Effector memory CD8-positive, alpha-beta T cell (primary cell): ENCODE measurements around the gene ARHGAP10.

Source experiments
- ATAC-seq: fragments of 150-1000 bp; cut with Tn5 transposase; replicated peaks from 2 replicates; pipeline ENCODE4 v1.10.0; 2021; ENCODE audit warnings: mild to moderate bottlenecking, moderate library complexity
- DNase-seq, 3 experiments: peaks; one replicate each; pipeline ENCODE4 v3.0.0; 2021
- H3K27ac Mint-ChIP-seq, 2 donors: one replicate each; pipeline ENCODE4 v1.8.0; 2022; ENCODE audit warnings: mild to moderate bottlenecking in 2 of 2, mixed read lengths in 2 of 2, moderate library complexity in 2 of 2
- H3K27me3 Mint-ChIP-seq, 2 donors: one replicate each; pipeline ENCODE4 v1.8.0; 2022; ENCODE audit warnings: mixed read lengths in 2 of 2
- H3K36me3 Mint-ChIP-seq: one replicate; pipeline ENCODE4 v1.8.0; 2022; ENCODE audit warnings: mild to moderate bottlenecking, moderate library complexity, mixed read lengths; ENCODE audit not compliant: insufficient read depth
- H3K4me1 Mint-ChIP-seq, 2 donors: one replicate each; pipeline ENCODE4 v1.8.0; 2022; ENCODE audit warnings: low read depth in 2 of 2, mixed read lengths in 2 of 2
- H3K4me3 Mint-ChIP-seq, 2 donors: one replicate each; pipeline ENCODE4 v1.8.0; 2022; ENCODE audit warnings: mild to moderate bottlenecking in 2 of 2, mixed read lengths in 2 of 2, moderate library complexity in 2 of 2
- H3K9me3 Mint-ChIP-seq, 2 donors: one replicate each; pipeline ENCODE4 v1.8.0; 2022; ENCODE audit warnings: mixed read lengths in 2 of 2

The ARHGAP10 gene

DNA sequence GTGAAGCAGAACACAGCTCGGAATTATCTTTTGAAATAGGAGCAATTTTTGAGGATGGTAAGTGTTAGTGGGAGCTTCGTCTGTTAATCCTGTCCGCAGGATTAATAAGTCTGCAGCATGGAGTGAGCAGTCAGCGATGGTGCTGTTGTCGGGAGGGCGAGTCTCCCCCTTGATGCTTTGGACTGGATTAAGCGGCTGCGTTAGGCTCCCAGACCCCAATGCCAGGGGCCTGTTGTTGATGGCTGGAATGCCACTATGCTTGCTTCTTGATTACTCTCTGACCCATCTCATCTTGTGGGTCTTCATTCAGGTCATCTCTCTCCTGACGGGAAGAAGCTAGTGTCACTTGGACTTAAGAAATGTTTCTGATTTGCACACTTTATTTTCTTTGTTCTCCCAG, 332.6 kb downstream of the ARHGAP10 start:
- peaks cover 29% of the 10 kb centered on the region for H3K36me3 Mint-ChIP-seq
- no peak overlapping the region for H3K4me3 Mint-ChIP-seq
- DNase-seq (no peak), ATAC-seq (no peak)
- H3K27ac Mint-ChIP-seq, result peak overlapping the region; percentile 55 to 57
- peaks cover 24 to 32% of the 10 kb centered on the region in 2 donors for H3K4me1 Mint-ChIP-seq
- no peaks in the 10 kb centered on the region for H3K27me3 Mint-ChIP-seq
- H3K9me3 Mint-ChIP-seq, result no peaks in the 10 kb centered on the region

DNA sequence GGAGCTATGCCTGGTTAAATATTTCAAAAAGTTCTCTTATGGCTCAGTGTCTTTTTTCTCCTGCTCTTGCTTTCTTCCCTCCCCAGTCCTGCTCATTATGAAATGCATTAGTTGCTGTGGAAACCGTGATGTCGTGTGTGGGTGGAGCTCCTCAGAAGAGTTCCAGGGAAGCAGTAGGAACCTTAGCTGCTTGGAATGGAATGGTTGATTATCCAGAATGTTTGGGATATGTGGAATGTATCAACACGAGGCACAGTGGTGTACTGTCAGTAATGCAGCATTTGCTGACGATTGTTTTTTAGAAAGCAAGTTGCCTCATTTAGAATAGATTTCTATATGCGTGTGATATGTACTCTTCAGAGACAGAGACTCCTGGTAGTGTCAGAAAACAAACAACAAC, 333.2 kb downstream of the ARHGAP10 start:
- H3K4me3 Mint-ChIP-seq, result no peak overlapping the region
- H3K27ac Mint-ChIP-seq, result peak overlapping the region; percentile 49 to 57
- H3K4me1 Mint-ChIP-seq, result peaks cover 19 to 30% of the 10 kb centered on the region in 2 donors
- no peaks in the 10 kb centered on the region for H3K27me3 Mint-ChIP-seq
- H3K36me3 Mint-ChIP-seq, result peaks cover 25% of the 10 kb centered on the region
- DNase-seq (no peak), ATAC-seq (no peak)
- no peaks in the 10 kb centered on the region for H3K9me3 Mint-ChIP-seq

DNA sequence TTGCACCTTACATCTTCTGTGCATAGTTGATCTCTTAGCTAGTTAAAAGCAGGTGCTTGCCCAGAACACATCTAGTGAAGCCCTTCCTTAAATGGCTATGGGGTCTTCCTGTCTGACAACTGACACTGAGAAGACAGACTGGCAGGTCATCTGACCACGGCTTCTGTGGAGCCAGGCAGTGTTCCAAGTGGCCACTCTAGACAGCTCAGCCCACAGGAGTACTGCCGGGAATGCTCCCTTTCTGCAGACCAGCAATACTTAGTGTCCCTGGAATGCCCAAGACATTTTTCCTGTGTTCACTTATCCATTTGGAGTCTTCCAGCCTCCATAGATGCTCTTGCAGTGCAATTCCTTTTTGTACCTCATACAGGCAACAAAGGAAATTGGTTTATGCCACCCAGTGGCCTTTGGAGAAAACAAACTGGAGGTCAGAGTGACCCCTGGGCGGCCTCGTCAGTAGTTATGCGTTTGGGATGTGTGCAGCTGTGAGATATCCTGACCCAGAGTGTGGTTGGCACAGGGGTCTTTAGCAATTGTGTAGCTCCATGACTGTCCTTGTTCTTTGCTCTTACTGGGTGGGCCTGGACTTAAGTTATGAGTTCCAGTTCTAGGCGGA, 335.5 kb downstream of the ARHGAP10 start:
- Mint-ChIP-seq H3K9me3 (no peaks in the 10 kb centered on the region), H3K36me3 (peaks cover 22% of the 10 kb centered on the region), H3K4me3 (no peak overlapping the region), H3K27ac (peak overlapping the region in 1 of 2 donors; percentile 57), H3K4me1 (peaks cover 0 to 14% of the 10 kb centered on the region in 2 donors), H3K27me3 (no peaks in the 10 kb centered on the region)
- ATAC-seq (no peak), DNase-seq (no peak)

DNA sequence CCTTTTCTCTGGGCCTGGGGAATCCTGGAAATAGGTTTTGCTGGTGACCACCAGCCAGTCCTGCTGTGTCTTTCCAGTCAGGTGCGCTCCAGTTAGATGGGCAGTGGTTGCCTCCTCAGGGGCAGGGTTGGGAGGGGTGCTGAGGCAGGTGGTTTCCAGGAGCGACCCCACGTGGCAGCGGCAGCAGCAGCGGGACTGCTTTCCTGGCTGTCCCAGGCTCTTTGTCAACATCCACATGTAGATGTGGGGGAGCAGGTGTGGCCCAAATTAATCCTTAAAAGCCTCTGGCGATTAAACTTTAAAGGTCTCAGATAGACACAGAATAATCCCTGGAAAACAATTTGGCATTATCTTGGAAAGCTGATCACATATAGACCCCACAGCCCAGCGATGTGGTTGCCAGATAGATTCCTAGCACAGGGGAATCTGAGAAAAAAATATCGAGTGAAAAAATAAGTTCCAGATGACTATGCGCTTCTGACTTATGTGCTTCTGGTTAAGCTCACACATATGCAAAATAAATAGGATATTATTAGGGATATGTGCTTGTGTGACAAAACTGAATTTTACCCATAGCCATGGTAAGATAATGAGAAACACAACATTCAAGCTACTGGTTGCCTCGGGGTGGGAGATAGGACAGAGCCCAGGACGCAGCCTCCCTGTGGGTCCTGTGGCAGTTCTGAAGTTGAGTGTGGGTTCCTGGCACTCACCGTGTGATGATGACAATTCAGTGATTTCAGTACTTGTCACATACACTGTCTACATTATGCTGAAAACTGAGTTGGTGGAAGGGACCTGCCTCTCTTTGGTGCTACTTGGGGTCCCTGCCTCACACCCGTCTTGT, 336.4 kb downstream of the ARHGAP10 start:
- ATAC-seq, result no peak
- no peak for DNase-seq
- Mint-ChIP-seq H3K4me3 (no peak overlapping the region), H3K27me3 (no peaks in the 10 kb centered on the region), H3K36me3 (peaks cover 21% of the 10 kb centered on the region), H3K27ac (peak overlapping the region in 1 of 2 donors; percentile 57), H3K4me1 (peaks cover 0 to 12% of the 10 kb centered on the region in 2 donors), H3K9me3 (no peaks in the 10 kb centered on the region)

DNA sequence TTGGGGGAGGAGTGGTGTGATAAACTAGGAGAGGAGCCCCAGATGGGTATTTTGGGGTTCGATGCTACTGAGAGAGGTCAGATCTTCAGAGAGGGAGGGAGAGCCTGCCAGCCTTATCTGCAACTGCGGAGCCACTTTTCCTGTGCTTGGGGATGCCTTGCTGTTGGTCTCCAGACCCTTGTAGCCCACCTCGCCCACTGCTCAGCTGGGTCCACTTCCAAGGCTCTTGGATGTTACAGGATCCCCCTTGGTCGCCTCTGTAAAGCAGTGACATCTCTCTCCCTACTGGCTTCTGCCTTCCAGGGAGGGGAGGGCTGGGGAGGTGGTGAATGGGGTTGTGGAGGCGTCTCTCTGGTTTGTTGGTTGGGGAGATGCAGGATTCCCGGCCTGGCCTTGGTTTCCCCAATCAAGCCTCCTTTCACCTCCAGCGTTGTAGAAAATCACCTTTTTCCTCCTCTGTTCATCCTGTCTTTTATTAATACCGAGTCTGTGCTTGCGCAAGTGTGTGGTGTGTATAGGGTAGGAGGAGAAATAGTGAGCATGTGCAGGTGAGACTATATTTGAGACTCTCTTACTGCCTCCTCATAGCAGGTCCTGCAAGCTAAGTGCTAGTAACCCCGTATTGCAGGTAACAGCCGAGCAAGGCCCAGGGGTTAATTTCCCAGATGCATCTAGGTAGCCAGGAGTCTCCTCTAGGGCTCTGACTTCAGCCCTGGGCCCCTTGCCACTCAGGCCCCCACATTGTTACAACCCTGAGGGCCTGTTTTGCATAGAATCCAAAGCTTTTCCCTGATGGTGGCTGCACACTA, 337.4 kb downstream of the ARHGAP10 start:
- no peak overlapping the region for H3K4me3 Mint-ChIP-seq
- ATAC-seq, result no peak
- peaks cover 0 to 8% of the 10 kb centered on the region in 2 donors for H3K4me1 Mint-ChIP-seq
- no peak for DNase-seq
- H3K27me3 Mint-ChIP-seq, result no peaks in the 10 kb centered on the region
- H3K36me3 Mint-ChIP-seq, result peaks cover 16% of the 10 kb centered on the region
- H3K27ac Mint-ChIP-seq, result peak overlapping the region in 1 of 2 donors; percentile 38
- peaks cover 0 to 1% of the 10 kb centered on the region in 2 donors for H3K9me3 Mint-ChIP-seq

DNA sequence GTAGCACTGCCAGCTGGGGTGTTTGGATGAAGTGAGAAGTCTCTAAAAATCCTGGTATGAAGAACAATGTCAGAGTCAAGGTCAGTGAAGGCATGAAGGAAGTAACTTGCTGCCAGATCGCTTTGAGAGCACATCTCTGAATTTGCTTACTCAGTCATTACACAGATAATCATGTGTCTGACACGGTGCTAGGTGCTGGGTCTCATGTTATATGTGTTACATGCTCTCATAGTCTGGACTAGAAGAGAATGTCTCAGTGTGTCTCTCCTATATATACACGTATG, 337.9 kb downstream of the ARHGAP10 start:
- Mint-ChIP-seq H3K4me3 (no peak overlapping the region), H3K9me3 (peaks cover 0 to 1% of the 10 kb centered on the region in 2 donors), H3K4me1 (peaks cover 0 to 8% of the 10 kb centered on the region in 2 donors), H3K36me3 (peaks cover 14% of the 10 kb centered on the region), H3K27ac (peak overlapping the region in 1 of 2 donors; percentile 35), H3K27me3 (no peaks in the 10 kb centered on the region)
- ATAC-seq (no peak), DNase-seq (no peak)

DNA sequence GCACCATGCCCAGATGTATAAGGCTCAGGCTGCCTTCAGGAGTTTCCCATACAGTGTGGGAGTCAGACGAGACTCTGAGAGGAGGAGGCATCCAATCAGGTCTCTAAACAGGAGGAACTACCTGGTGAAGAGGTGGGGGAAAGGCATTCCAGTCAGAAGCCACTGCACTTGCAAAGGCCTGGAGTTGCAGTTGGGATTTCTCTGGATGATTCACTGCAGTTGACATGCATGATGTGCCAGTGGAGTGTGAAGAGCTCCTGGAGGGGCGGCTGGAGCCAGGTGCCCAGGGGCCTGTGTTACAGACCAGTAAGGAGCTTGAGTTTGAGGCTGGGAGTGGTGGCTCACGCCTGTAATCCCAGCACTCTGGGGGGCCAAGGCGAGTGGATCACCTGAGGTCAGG, 339.1 kb downstream of the ARHGAP10 start:
- no peak for ATAC-seq
- Mint-ChIP-seq H3K36me3 (peaks cover 18% of the 10 kb centered on the region), H3K4me1 (peaks cover 0 to 5% of the 10 kb centered on the region in 2 donors), H3K27me3 (no peaks in the 10 kb centered on the region), H3K9me3 (peaks cover 4% of the 10 kb centered on the region in 2 donors), H3K4me3 (no peak overlapping the region), H3K27ac (peak overlapping the region; percentile 53 to 65)
- no peak for DNase-seq

DNA sequence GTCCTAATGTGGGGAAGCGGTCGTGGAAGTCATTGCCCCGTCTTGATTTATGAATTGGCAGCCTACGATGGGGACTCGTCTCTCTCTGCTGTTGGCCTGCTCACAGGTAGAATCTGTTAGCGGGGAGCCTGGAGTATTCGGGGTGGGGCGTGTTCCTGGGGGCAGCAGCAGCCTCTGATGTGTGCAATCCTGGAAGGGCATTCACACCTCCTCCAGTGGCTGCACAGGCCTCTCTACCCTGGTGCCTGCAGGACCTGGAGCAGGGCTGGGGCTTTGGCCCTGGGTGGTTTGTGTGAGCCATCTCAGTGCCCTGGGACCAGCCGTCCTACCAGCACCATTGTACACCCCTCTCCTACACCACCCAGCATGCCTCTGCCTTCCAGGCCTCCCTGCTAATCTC, 340.9 kb downstream of the ARHGAP10 start:
- Mint-ChIP-seq H3K27ac (peak overlapping the region in 1 of 2 donors; percentile 49), H3K4me3 (no peak overlapping the region), H3K36me3 (peaks cover 15% of the 10 kb centered on the region), H3K9me3 (peaks cover 8 to 9% of the 10 kb centered on the region in 2 donors), H3K27me3 (no peaks in the 10 kb centered on the region), H3K4me1 (peaks cover 0 to 5% of the 10 kb centered on the region in 2 donors)
- ATAC-seq, result no peak
- DNase-seq, result no peak

DNA sequence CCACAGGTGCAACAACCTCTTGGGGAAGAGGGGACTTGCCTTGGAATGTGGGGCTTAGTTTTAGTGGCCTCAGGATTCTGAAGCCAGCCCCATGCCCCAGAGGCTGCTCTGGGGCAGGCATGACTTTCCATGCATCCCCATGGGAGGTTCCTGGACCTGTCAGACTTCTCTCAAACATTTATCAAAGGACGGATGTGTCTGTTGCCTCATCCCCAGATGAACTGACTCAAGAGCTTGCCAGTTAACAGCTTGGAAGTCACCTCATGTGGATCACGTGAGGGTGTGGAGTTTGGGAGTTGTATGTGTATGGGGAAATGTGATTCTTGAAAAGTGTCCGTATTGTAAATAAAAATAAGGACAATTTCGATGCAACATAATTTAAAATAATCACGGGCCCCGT, 341.5 kb downstream of the ARHGAP10 start:
- DNase-seq (no peak), ATAC-seq (no peak)
- Mint-ChIP-seq H3K4me1 (peaks cover 0 to 5% of the 10 kb centered on the region in 2 donors), H3K36me3 (peaks cover 15% of the 10 kb centered on the region), H3K9me3 (peaks cover 8 to 9% of the 10 kb centered on the region in 2 donors), H3K27me3 (no peaks in the 10 kb centered on the region), H3K4me3 (no peak overlapping the region), H3K27ac (peak overlapping the region in 1 of 2 donors; percentile 49)

DNA sequence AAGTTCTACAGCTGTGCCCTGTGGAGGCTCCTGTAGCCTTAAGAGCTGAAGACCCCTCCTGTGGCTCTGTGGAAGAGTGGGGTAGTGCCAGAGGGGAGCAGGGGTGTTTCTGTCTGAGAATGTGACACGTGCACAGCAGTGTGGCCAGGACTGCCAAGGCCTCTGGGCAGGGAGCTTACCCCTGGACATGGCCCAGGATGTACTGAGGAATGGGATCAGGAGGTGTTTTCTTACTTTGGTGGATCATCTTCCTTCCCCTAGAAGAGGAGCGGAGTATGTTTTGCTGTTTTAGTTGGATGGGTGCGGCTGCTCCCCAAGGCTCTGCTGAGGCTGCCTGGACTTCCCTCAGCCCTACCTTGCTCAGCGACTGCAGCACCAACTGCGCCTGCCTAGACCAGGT, 342.6 kb downstream of the ARHGAP10 start:
- Mint-ChIP-seq H3K9me3 (peaks cover 8 to 9% of the 10 kb centered on the region in 2 donors), H3K27ac (peak overlapping the region in 1 of 2 donors; percentile 53), H3K36me3 (peaks cover 16% of the 10 kb centered on the region), H3K27me3 (no peaks in the 10 kb centered on the region), H3K4me1 (peaks cover 0 to 3% of the 10 kb centered on the region in 2 donors), H3K4me3 (no peak overlapping the region)
- no peak for DNase-seq
- ATAC-seq, result no peak

DNA sequence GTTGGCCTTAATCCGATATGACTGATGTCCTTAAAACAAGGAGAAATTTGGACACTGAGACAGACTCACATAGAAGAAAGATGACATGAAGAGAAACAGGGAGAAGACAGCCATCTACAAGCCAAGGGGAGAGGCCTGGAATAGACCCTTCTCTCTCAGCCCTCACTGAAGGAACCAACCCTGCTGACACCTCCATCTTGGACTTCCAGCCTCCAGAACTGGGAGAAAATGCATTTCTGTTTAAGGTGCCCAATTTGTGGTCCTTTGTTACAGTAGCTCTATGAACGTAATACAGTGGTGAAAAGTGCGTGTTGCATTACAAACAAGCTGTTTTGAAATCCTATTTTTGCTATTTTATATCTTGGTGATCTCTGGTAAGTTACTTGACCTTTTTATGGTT, 343.6 kb downstream of the ARHGAP10 start:
- Mint-ChIP-seq H3K9me3 (peaks cover 8 to 9% of the 10 kb centered on the region in 2 donors), H3K27ac (no peak overlapping the region), H3K27me3 (no peaks in the 10 kb centered on the region), H3K4me1 (peaks cover 0 to 2% of the 10 kb centered on the region in 2 donors), H3K36me3 (peaks cover 21% of the 10 kb centered on the region), H3K4me3 (no peak overlapping the region)
- DNase-seq, result no peak
- no peak for ATAC-seq

DNA sequence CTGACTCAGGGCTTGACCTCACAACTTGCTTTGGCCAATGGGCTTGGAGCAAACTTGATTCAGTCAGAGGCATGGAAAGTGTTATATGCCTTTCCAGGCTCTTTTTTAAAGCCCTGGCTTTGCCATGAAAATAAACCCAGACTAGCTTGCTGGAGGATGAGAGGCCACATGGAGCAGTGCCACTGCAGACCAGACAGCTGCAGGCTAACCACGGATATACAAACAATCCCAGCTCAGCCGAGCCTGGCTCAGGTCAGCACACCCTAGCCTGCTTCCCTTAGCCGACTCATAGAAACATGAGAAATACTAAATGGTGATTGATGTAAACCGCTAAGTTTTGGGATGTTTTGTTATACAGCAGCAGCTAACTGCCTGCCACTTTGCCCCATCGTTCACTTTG, 345.1 kb downstream of the ARHGAP10 start:
- DNase-seq (no peak), ATAC-seq (no peak)
- no peaks in the 10 kb centered on the region for H3K27me3 Mint-ChIP-seq
- peaks cover 21% of the 10 kb centered on the region for H3K36me3 Mint-ChIP-seq
- H3K27ac Mint-ChIP-seq, result no peak overlapping the region
- H3K4me3 Mint-ChIP-seq, result no peak overlapping the region
- H3K9me3 Mint-ChIP-seq, result peaks cover 8 to 9% of the 10 kb centered on the region in 2 donors
- peaks cover 0 to 2% of the 10 kb centered on the region in 2 donors for H3K4me1 Mint-ChIP-seq

DNA sequence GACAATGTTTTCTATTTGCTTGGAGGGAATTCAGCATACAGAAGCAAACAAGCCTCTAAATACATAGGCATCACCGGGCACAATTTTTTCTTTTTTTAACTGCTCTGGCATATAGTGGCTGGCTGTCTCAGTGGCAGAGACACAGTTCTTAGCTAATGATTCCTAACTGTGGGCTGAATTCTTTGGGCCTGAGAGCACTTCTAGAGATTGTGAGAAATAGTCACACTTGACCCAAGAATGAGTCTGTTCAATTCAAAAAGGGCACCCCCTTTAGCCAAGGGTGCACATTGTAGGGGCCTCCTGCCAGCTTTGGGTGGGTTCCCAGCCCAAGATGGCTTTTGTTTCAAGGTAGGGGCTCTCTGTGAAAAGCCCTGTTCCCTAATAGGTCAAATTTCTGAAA, 345.7 kb downstream of the ARHGAP10 start:
- H3K4me1 Mint-ChIP-seq, result peaks cover 0 to 3% of the 10 kb centered on the region in 2 donors
- no peaks in the 10 kb centered on the region for H3K27me3 Mint-ChIP-seq
- H3K9me3 Mint-ChIP-seq, result peaks cover 8 to 9% of the 10 kb centered on the region in 2 donors
- H3K36me3 Mint-ChIP-seq, result peaks cover 21% of the 10 kb centered on the region
- H3K4me3 Mint-ChIP-seq, result no peak overlapping the region
- ATAC-seq, result no peak
- H3K27ac Mint-ChIP-seq, result no peak overlapping the region
- DNase-seq, result no peak
